Measurements from ENCODE around the gene C20orf141. TPM values are rescaled to one million over a fixed set of nuclear protein-coding genes. Genes with fewer than 3 reads are reported as not detected.
A peak's percentile ranks its signal among the peaks of the same experiment; 100 is the strongest.

The C20orf141 gene
- total and polyA plus RNA-seq, 2 of the 4 experiments (the other 2 are of a cell fraction): 0.36 to 0.91 TPM

DNA sequence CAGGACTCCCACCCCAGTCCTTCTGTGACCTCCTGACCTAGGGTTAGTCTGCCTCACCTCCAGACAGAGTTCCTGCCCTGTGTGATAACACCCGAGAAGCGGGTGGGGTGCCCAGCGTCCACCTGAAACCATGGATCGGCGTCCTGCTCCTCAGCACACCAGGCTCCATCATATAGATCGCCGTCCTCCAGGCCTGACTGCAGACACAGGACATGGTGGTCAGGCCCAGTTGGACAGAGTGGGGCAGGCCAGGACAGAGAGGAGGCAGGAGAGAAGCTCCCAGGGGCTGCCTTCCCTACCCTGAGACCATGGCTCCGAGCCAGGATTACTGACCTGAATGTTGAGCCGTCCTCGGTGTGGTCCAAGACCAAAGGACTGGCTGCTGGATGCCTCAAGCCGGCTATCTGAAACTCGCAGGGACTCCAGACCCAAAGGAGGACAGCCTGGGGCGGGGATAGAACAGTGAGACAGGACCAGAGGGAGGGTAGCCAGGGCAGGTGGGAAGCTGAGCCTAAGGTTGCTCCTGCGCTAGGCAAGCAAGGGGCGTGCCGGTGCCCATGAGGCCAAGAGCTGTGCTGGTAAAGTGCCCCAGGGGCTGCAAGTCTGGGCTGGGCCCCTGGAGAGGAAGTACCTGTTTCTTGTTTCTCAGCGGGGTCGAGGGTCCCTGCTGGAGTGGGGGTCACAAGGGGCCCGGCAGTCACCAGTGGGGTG is 16.5 kb upstream of the C20orf141 start (continued):
- TF ChIP-seq CEBPB (IDR thresholded peaks at IDR 0.05; ENCODE audit: low read depth, low read length): no peak
- no peak for TF ChIP-seq BHLHE40 (IDR thresholded peaks at IDR 0.05; ENCODE audit: low read depth, low read length)
- TF ChIP-seq RFX5 (IDR thresholded peaks at IDR 0.05; ENCODE audit: low read depth, low read length): no peak
- no peak for TF ChIP-seq RCOR1 (IDR thresholded peaks at IDR 0.05; ENCODE audit: insufficient replicate concordance, low read length)

DNA sequence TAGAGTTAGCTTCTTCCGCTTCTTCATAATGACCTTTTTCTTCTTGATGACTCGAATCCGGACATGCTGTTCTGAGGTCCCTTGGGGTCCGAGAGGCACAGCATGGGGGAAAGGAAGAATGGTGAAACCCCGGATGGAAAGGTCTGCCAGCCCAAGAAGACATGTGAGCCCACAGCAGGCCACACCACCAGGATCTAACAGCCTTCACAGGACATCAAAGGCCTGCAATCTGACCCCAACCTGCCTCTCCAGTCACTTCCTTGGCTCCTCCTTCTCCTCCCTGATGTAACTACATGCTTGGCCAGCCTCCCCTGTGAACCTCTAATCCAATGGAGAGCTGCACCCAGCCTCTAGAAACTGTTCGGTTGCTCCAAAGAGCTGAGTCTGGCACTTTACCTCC is 16.0 kb upstream of the C20orf141 start:
- Histone ChIP-seq H3K9ac (ENCODE audit: low read depth, low read length) (no peak overlapping the region), H3K56ac (ENCODE audit: extremely low read depth, insufficient read depth, low read length) (no peak overlapping the region), H3K9me1 (ENCODE audit: insufficient read depth, low read length) (no peaks in the 10 kb centered on the region), H2BK15ac (ENCODE audit: low read depth, low read length) (no peak overlapping the region), H2BK5ac (ENCODE audit: low read depth, low read length, poor library complexity, severe bottlenecking) (no peak overlapping the region), H2BK20ac (ENCODE audit: low read depth, low read length) (no peak overlapping the region), H3K14ac (replicated peaks; ENCODE audit: low read depth, low read length) (no peak overlapping the region), H3K9me3 (ENCODE audit: control insufficient read depth, insufficient read depth, low read length) (0 out of 2 replicates have a peak, but pooled peaks cover 7% of the 10 kb centered on the region), H3K4me3 (ENCODE audit: insufficient read depth, low read depth, low read length) (no peak overlapping the region), H3K23ac (ENCODE audit: low read depth, low read length) (no peak overlapping the region), H3K36me3 (ENCODE audit: control insufficient read depth, insufficient read depth, low read length) (no peaks in the 10 kb centered on the region; the same call in 1 of the 2 replicates), H3K27me3 (ENCODE audit: control insufficient read depth, insufficient read depth, low read length) (peaks cover 46% of the 10 kb centered on the region), H4K20me1 (ENCODE audit: insufficient read depth, low read length) (no peaks in the 10 kb centered on the region), H3K79me1 (ENCODE audit: low read depth in 1 of 2, low read length in 2 of 2) (no peaks in the 10 kb centered on the region), H2BK120ac (ENCODE audit: low read depth, low read length) (no peak overlapping the region), H3K4me1 (ENCODE audit: control insufficient read depth, insufficient read depth, low read length) (no peaks in the 10 kb centered on the region; the same call in 1 of the 2 replicates), H2AK5ac (ENCODE audit: low read depth, low read length) (no peak overlapping the region), H2AK9ac (replicated peaks; ENCODE audit: low read depth, low read length, poor library complexity) (no peak overlapping the region), H3K4ac (ENCODE audit: low read depth, low read length) (no peak overlapping the region), H4K8ac (ENCODE audit: low read depth in 2 of 2, low read length in 2 of 2) (no peak overlapping the region), H2AFZ (replicated peaks; ENCODE audit: low read length, poor library complexity) (peak overlapping the region; percentile 26), H3K27ac (ENCODE audit: insufficient read depth, low read length) (no peak overlapping the region), H4K91ac (ENCODE audit: insufficient read depth, low read depth, low read length) (no peak overlapping the region), H3K18ac (ENCODE audit: low read depth, low read length) (no peak overlapping the region), H3K4me2 (ENCODE audit: low read depth, low read length) (no peak overlapping the region), H4K5ac (ENCODE audit: low read depth, low read length) (no peak overlapping the region)
- intact Hi-C loops (cut with micrococcal nuclease) (no loop called here), in situ Hi-C loops (cut with MboI; ENCODE audit: low sequenced_read_pairs) (no loop called here), dilution Hi-C loops (cut with HindIII; ENCODE audit: low sequenced_read_pairs, unreplicated experiment) (no loop called here)
- CTCF ChIA-PET: interaction anchor here (1.0 to 1.2 kb wide), 2 partner anchors 30 to 43 kb away, joined by 3 to 5 read pairs; no protein-coding TSS in a partner anchor
- POLR2A ChIA-PET (ENCODE audit: unreplicated experiment): interaction anchor here (0.5 kb wide), 1 partner anchor 375 kb away, joined by 4 read pairs; no protein-coding TSS in a partner anchor
- DNase-seq (peak; percentile 10), ATAC-seq (ENCODE audit: low read depth) (no peak)
- no TSS peak for BruUV-seq (replicated peaks)
- TF ChIP-seq, protein P1, sequence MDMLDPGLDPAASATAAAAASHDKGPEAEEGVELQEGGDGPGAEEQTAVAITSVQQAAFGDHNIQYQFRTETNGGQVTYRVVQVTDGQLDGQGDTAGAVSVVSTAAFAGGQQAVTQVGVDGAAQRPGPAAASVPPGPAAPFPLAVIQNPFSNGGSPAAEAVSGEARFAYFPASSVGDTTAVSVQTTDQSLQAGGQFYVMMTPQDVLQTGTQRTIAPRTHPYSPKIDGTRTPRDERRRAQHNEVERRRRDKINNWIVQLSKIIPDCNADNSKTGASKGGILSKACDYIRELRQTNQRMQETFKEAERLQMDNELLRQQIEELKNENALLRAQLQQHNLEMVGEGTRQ (IDR thresholded peaks at IDR 0.05; ENCODE audit: low read depth, low read length): no peak
- TF ChIP-seq CHD1 (IDR thresholded peaks at IDR 0.05; ENCODE audit: low read depth, low read length) (no peak), MXI1 (IDR thresholded peaks at IDR 0.05; ENCODE audit: borderline replicate concordance, low read depth, low read length) (no peak)
- 73% methylated on average over 4 of the region's 6 CpGs; no CpG with 5 or more reads in 1 of the 2 experiments for WGBS, 2 experiments (ENCODE audit: extremely low coverage in 2 of 2, insufficient read length in 1 of 2)
